HCT116 (cell line): ENCODE results near the gene PLEKHM3.
A peak's percentile ranks its signal among the peaks of the same experiment; 100 is the strongest.

Experiments
- CTCF ChIP-seq, 3 experiments: fragments of 200-600 bp in 1 of 3; sonication (generic) in 1 of 3; IDR thresholded peaks in 2 of 3; conservative IDR thresholded peaks in 1 of 3; 2 replicates each; pipeline ENCODE4 v1.5.1; 2012 to 2017; ENCODE audit warnings: low read depth in 2 of 3, low read length in 2 of 3, antibody characterized with exemption in 1 of 3, borderline replicate concordance in 1 of 3, control low read depth in 1 of 3, mild to moderate bottlenecking in 1 of 3, mixed read lengths in 1 of 3, mixed run types in 1 of 3, moderate library complexity in 1 of 3; ENCODE audit not compliant: insufficient read depth in 1 of 3
- EZH2 ChIP-seq: fragments of 200-600 bp; sonication (generic); IDR thresholded peaks from 2 replicates; pipeline ENCODE4 v1.6.1; 2017; ENCODE audit warnings: antibody characterized with exemption, mixed run types
- EZH2phosphoT487 ChIP-seq: fragments of 200-600 bp; IDR thresholded peaks from 2 replicates; pipeline ENCODE4 v1.6.1; 2018; ENCODE audit warnings: antibody characterized with exemption, borderline replicate concordance
- POLR2A ChIP-seq: IDR thresholded peaks from 2 replicates; pipeline ENCODE4 v1.7.0; 2011; ENCODE audit warnings: borderline replicate concordance; ENCODE audit not compliant: insufficient read depth, insufficient read length; ENCODE audit errors: extremely low read depth
- REST ChIP-seq: IDR thresholded peaks from 2 replicates; pipeline ENCODE4 v1.6.1; 2012; ENCODE audit warnings: low read depth
- ZFX ChIP-seq: fragments of 450-650 bp; IDR thresholded peaks from 2 replicates; pipeline ENCODE4 v1.6.1; 2017
- ZNF274 ChIP-seq: fragments of 200-500 bp; sonication (Bioruptor generic); IDR thresholded peaks from 2 replicates; pipeline ENCODE4 v1.6.1; 2014; ENCODE audit warnings: mild to moderate bottlenecking, low read depth, low read length, inconsistent platforms

DNA sequence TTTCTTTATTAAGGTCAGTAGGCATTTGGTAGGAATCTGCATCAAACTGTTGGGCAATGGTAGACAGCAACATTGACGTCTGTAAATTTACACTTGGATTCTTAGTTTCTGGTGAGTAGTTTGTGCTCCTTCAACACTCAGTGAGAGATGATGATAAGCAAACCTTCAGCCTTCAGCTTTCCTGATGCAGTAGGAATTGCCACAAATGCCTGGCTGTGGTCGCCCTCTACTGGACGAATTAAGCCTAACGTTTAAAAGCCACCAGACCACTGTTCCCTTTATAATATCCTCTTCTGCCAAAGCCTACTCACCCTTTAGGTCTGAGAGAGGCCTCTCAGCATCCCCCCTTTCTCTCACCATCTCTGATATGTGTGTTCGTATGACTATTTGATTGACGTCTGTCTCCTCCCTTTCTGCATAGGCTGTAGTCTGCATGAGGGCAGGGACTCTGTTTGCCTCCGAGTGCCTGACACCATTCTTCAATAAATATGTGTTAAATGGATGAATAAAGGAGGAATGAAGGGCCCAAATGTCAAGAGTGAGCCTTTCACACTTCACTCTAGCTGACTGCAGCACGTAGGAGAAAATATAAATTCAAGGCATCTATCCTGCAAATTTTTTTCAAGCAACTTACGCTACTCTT, 47.0 kb upstream of the PLEKHM3 start:
- TF ChIP-seq CTCF (IDR thresholded peaks at IDR 0.05 in 2 of 3, conservative IDR thresholded peaks at IDR 0.05 in 1 of 3; ENCODE audit: borderline replicate concordance in 1 of 3, insufficient read depth in 1 of 3, low read depth in 2 of 3, low read length in 2 of 3) = peak; percentile 38 to 86 (median 62); a peak in 5 of 6 replicates
- TF ChIP-seq ZNF274 = no peak
- TF ChIP-seq ZFX = no peak
- TF ChIP-seq POLR2A = no peak
- no peak for TF ChIP-seq REST
- no peak for TF ChIP-seq EZH2
- no peak for TF ChIP-seq EZH2phosphoT487
